LNCaP clone FGC (cell line): ENCODE data around the gene LIN7C.

ENCODE experiments used
- DNase-seq: peaks from one replicate; pipeline ENCODE4 v3.0.0-alpha.2; 2011; ENCODE audit warnings: low read depth
- H3K4me3 ChIP-seq: 2 replicates; pipeline ENCODE4 v1.5.1; 2011; ENCODE audit warnings: mild to moderate bottlenecking, low read depth, low read length, control low read depth
- CTCF ChIP-seq: IDR thresholded peaks from 2 replicates; pipeline ENCODE4 v1.5.1; 2012; ENCODE audit warnings: mild to moderate bottlenecking; ENCODE audit not compliant: control insufficient read depth, insufficient read depth; ENCODE audit errors: extremely low read depth

The LIN7C gene

DNA sequence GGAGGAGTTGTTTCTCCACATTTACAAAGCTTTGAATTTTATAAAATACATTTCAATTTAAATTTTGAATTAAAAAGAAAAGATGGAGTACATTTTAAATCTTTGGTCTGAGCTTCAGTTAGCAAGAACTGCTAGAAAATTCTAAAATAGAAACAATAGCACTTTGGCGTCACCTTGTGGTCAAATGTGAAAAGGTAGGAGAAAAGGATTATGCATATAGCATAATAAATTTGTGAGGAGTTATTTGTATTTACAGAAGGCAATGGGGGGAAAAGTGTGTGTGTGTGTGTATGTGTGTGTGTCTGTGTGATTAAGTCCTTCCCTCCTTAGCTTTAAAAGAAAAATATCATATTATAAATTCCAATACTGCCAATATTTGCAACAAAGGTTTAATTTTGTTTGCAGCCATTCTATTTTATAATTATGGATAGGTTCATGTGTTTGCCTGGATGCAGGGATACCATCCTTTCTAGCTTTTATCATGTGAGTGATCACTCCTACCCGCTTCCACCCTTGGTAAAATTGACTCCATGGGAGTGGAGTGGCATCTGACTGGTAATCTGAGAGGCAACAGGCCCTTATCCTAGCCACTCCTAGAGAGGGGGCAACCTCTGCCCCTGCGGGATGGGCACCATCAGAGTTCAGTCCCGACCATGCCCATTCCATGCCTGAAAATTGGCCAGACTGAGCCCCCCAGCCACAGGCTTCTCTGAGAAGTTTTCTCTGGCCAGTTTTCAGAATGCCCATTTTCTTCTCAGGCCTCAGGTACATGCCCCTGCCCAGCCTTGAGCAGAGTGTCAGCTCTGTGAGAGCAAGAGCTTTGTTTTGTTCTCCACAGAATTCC is 20.4 kb downstream of the LIN7C start:
- H3K4me3 ChIP-seq, result no peak overlapping the region
- no peak for DNase-seq
- peak; percentile 77 for TF ChIP-seq CTCF

GRCh38 chr11:27482793-27483192 is 23.8 kb downstream of the LIN7C start:
- no peak for DNase-seq
- no peak overlapping the region for H3K4me3 ChIP-seq
- no peak for TF ChIP-seq CTCF

GRCh38 chr11:27481992-27482391 is 24.6 kb downstream of the LIN7C start:
- H3K4me3 ChIP-seq, result no peak overlapping the region
- no peak for DNase-seq
- TF ChIP-seq CTCF, result no peak

- peak; percentile 51 for DNase-seq
- TF ChIP-seq CTCF, result no peak
- H3K4me3 ChIP-seq, result no peak overlapping the region
Observed at GRCh38 chr11:27477831-27478230, 28.7 kb downstream of the LIN7C start.

- no peak for DNase-seq
- no peak overlapping the region for H3K4me3 ChIP-seq
- no peak for TF ChIP-seq CTCF
Observed at GRCh38 chr11:27477243-27477642, 29.3 kb downstream of the LIN7C start.

- DNase-seq, result no peak
- no peak overlapping the region for H3K4me3 ChIP-seq
- no peak for TF ChIP-seq CTCF
Observed at GRCh38 chr11:27475622-27476021, 30.9 kb downstream of the LIN7C start.

DNA sequence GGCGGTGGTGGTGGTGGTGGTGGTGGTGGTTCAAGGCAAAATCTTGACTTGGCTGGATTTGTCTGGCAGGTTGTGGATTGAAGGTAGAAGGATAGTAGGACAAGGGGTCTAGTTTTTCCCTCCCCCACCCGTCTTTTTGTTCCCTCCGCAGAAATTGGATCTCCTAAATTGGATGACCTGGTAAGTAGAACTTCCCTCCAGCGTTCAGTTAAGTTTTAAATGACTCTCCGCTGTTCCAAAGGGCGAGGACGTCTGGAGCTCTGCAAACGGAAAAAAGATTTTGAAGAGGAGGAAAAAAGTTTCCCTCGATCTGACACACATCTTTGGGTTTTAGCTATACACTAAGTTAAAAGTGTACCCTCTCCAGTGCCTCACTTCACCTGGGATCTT is 33.6 kb downstream of the LIN7C start:
- DNase-seq, result no peak
- TF ChIP-seq CTCF, result no peak
- H3K4me3 ChIP-seq, result no peak overlapping the region
